HG03520 (cell line): ENCODE measurements around the gene RBFOX2.
A peak's percentile ranks its signal among the peaks of the same experiment; 100 is the strongest.
"Not testable (repeated sequence)": the region's sequence is repeated elsewhere in the genome, so short reads cannot be mapped to it uniquely, and the experiment has no call there.

Experiments
- ATAC-seq: cut with Tn5 transposase; IDR thresholded peaks from one replicate; pipeline ENCODE4 v1.9.1; 2021; ENCODE audit warnings: mild to moderate bottlenecking, moderate library complexity; ENCODE audit not compliant: unreplicated experiment

Gene RBFOX2

GRCh38 chr22:35792506-35792905 is 236.1 kb downstream of the RBFOX2 start:
- ATAC-seq: no peak

- ATAC-seq: not testable (repeated sequence)
Observed at GRCh38 chr22:35791788-35792187, 236.8 kb downstream of the RBFOX2 start.

- no peak for ATAC-seq
Observed at GRCh38 chr22:35785181-35785923, 243.3 kb downstream of the RBFOX2 start.

GRCh38 chr22:35784633-35785032 is 244.0 kb downstream of the RBFOX2 start:
- ATAC-seq: no peak

GRCh38 chr22:35783943-35784614 is 244.5 kb downstream of the RBFOX2 start:
- ATAC-seq: no peak

- no peak for ATAC-seq
Observed at GRCh38 chr22:35782504-35782903, 246.1 kb downstream of the RBFOX2 start.

- ATAC-seq: no peak
Observed at GRCh38 chr22:35781898-35782297, 246.7 kb downstream of the RBFOX2 start.

GRCh38 chr22:35777335-35777975 is 251.2 kb downstream of the RBFOX2 start:
- ATAC-seq: no peak

GRCh38 chr22:35775339-35775738 is 253.3 kb downstream of the RBFOX2 start:
- no peak for ATAC-seq

- ATAC-seq: no peak
Observed at GRCh38 chr22:35769974-35770373, 258.6 kb downstream of the RBFOX2 start.

GRCh38 chr22:35766654-35767580 is 261.7 kb downstream of the RBFOX2 start:
- ATAC-seq: no peak

GRCh38 chr22:35761037-35761436 is 267.6 kb downstream of the RBFOX2 start:
- no peak for ATAC-seq

GRCh38 chr22:35758394-35758793 is 270.2 kb downstream of the RBFOX2 start:
- ATAC-seq: no peak

GRCh38 chr22:35756722-35757121 is 271.9 kb downstream of the RBFOX2 start:
- no peak for ATAC-seq

- no peak for ATAC-seq
Observed at GRCh38 chr22:35754761-35755160, 273.9 kb downstream of the RBFOX2 start.

- no peak for ATAC-seq
Observed at GRCh38 chr22:35752863-35753189, 275.8 kb downstream of the RBFOX2 start.

GRCh38 chr22:35752006-35752862 is 276.4 kb downstream of the RBFOX2 start:
- ATAC-seq: no peak

- peak; percentile 58 for ATAC-seq
Observed at GRCh38 chr22:35749808-35750207, 278.8 kb downstream of the RBFOX2 start.

GRCh38 chr22:35746946-35747703 is 281.5 kb downstream of the RBFOX2 start:
- no peak for ATAC-seq
